MCF 10A (cell line): ENCODE measurements around the gene AGBL4. TPM values are rescaled to one million over a fixed set of nuclear protein-coding genes. Genes with fewer than 3 reads are reported as not detected.

Experiments
- BruUV-seq: library from RNA; stranded (reverse); fragments of 400-500 nt; replicated peaks from 2 replicates; lab custom pipeline; 2021; lab: Mats Ljungman, UMichigan
- CTCF ChIA-PET: fragments of 300-600 bp; sonication (Branson Sonifier 250); formaldehyde crosslinking; extraction: SDS; loops from one replicate; lab custom pipeline; 2021; ENCODE audit warnings: antibody characterized with exemption, inconsistent platforms; lab: Yijun Ruan, JAX
- POLR2A ChIA-PET: fragments of 300-600, 350-650 bp; sonication (Branson Sonifier 250); formaldehyde crosslinking; extraction: SDS; loops from one replicate; lab custom pipeline; 2020; ENCODE audit warnings: antibody characterized with exemption, inconsistent platforms; lab: Yijun Ruan, JAX
- DNase-seq: peaks from one replicate; pipeline ENCODE4 v3.0.0-alpha.2; 2018; ENCODE audit not compliant: unreplicated experiment
- H3K27ac Mint-ChIP-seq: one replicate; pipeline ENCODE4 v1.8.0; 2022; ENCODE audit warnings: mild to moderate bottlenecking, low read depth, mixed read lengths; ENCODE audit not compliant: unreplicated experiment
- H3K27me3 Mint-ChIP-seq: one replicate; pipeline ENCODE4 v1.8.0; 2022; ENCODE audit warnings: mixed read lengths; ENCODE audit not compliant: insufficient read depth, unreplicated experiment
- H3K36me3 Mint-ChIP-seq: one replicate; pipeline ENCODE4 v1.8.0; 2022; ENCODE audit warnings: mild to moderate bottlenecking, moderate library complexity, mixed read lengths; ENCODE audit not compliant: insufficient read depth, unreplicated experiment
- H3K4me1 Mint-ChIP-seq: one replicate; pipeline ENCODE4 v1.8.0; 2022; ENCODE audit warnings: mixed read lengths; ENCODE audit not compliant: insufficient read depth, unreplicated experiment
- H3K4me3 Mint-ChIP-seq: one replicate; pipeline ENCODE4 v1.8.0; 2022; ENCODE audit warnings: mild to moderate bottlenecking, moderate library complexity, mixed read lengths; ENCODE audit not compliant: unreplicated experiment
- H3K9me3 Mint-ChIP-seq: one replicate; pipeline ENCODE4 v1.8.0; 2022; ENCODE audit warnings: mixed read lengths; ENCODE audit not compliant: unreplicated experiment
- intact Hi-C: fragments of 100-400 bp; cut with micrococcal nuclease; formaldehyde crosslinking; loops from 2 replicates; pipeline ENCODE4 v1.14.1; 2022
- total RNA-seq: library from RNA; stranded (reverse); gene quantifications from 2 replicates; pipeline ENCODE4 v1.2.3, GENCODE V29; 2022
- TF ChIP-seq, protein P1 (sequence below): fragments of 200-600 bp; IDR thresholded peaks from one replicate; pipeline ENCODE4 v1.8.0; 2022; ENCODE audit warnings: antibody characterized with exemption, mild to moderate bottlenecking; ENCODE audit not compliant: unreplicated experiment

Gene AGBL4
- total RNA-seq, 1 experiment from 2014 or later = not detected

DNA sequence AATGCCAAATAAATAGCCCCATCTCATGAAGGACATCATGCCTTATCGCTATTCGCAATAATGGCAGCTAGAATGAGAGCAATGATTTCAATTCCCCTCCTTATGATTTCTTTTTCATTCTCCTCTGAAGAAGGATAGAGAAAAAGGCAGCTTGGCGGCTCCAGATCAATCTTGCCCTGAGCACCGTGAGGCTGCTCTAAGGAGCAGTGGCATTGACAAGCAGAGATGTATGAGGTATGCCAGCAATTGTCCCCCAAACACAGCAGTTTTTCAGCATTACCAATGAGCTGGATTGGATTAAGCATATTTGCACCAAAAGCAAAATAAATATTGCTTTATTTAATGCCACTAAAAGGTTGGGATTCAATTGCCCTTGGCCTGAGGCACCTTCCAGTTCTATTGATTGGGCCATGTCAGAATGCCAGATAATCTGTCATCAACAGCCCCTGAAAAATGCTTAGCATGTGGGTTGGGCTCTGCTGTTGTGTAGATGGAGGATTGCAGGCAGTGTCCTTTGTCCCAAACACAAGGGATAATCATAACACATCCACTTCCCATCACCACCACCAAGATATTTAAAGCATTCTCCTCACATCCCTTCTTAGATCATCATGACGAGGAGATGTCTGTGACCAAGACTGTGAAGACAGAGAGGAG is 1382.8 kb downstream of the AGBL4 start:
- no peak overlapping the region for H3K4me3 Mint-ChIP-seq
- peaks cover 35% of the 10 kb centered on the region for H3K27me3 Mint-ChIP-seq
- TF ChIP-seq, protein P1, sequence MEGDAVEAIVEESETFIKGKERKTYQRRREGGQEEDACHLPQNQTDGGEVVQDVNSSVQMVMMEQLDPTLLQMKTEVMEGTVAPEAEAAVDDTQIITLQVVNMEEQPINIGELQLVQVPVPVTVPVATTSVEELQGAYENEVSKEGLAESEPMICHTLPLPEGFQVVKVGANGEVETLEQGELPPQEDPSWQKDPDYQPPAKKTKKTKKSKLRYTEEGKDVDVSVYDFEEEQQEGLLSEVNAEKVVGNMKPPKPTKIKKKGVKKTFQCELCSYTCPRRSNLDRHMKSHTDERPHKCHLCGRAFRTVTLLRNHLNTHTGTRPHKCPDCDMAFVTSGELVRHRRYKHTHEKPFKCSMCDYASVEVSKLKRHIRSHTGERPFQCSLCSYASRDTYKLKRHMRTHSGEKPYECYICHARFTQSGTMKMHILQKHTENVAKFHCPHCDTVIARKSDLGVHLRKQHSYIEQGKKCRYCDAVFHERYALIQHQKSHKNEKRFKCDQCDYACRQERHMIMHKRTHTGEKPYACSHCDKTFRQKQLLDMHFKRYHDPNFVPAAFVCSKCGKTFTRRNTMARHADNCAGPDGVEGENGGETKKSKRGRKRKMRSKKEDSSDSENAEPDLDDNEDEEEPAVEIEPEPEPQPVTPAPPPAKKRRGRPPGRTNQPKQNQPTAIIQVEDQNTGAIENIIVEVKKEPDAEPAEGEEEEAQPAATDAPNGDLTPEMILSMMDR = no peak
- no peak for DNase-seq
- CTCF ChIA-PET = interaction anchor here (0.9 to 1.0 kb wide), 2 partner anchors 38 to 56 kb away, joined by 4 read pairs; no protein-coding TSS in a partner anchor
- intact Hi-C loops = no loop called here
- no TSS peak for BruUV-seq
- H3K9me3 Mint-ChIP-seq = no peaks in the 10 kb centered on the region
- H3K4me1 Mint-ChIP-seq = no peaks in the 10 kb centered on the region
- no peak overlapping the region for H3K27ac Mint-ChIP-seq
- POLR2A ChIA-PET = no interaction called here
- H3K36me3 Mint-ChIP-seq = no peaks in the 10 kb centered on the region

DNA sequence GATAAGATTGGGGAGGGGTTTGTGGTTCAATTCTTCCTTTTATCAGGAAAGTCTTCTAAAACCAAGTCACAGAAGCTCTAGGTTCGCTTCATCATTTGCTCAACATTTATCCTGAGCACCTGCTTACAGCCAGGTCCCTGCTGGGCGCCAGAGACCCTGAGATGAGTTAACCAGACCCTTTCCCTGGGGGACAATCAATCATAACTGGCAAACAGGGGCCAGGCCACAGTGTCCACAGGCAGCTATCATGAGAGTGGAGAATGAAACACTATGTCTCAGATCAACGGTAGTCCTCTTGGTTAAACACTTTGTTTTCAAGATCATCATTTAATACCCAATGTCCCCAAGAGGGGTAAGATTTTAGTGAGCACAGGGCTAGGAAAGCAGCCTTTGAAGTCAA is 1393.9 kb downstream of the AGBL4 start:
- H3K4me1 Mint-ChIP-seq = no peaks in the 10 kb centered on the region
- no peak for DNase-seq
- BruUV-seq = no TSS peak
- H3K27me3 Mint-ChIP-seq = peaks cover 61% of the 10 kb centered on the region
- ChIA-PET CTCF (no interaction called here), POLR2A (no interaction called here)
- TF ChIP-seq, protein P1 = no peak
- intact Hi-C loops = no loop called here
- no peaks in the 10 kb centered on the region for H3K9me3 Mint-ChIP-seq
- H3K36me3 Mint-ChIP-seq = no peaks in the 10 kb centered on the region
- no peak overlapping the region for H3K4me3 Mint-ChIP-seq
- no peak overlapping the region for H3K27ac Mint-ChIP-seq

DNA sequence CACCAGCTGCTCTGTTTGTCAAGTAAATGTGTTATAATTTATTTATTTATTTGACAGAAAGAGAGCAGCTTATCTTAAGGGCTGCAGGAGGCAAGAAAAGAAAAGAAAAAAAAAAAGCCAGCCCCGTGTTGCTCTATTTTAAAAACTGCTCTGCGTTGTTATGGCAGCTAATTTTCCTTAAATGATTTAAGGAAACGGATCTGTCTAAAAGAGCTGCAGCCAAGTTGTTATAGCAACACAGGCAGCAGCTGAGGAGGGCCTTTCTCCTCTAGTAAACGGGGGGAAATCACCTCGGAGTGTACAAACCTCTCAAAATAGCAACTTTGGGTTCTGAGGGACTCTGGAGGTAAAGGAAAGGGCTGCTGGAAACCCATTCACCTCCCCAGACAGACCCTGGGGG is 1396.3 kb downstream of the AGBL4 start:
- Mint-ChIP-seq H3K36me3 (no peaks in the 10 kb centered on the region), H3K27me3 (peaks cover 73% of the 10 kb centered on the region), H3K4me1 (no peaks in the 10 kb centered on the region), H3K9me3 (no peaks in the 10 kb centered on the region), H3K27ac (no peak overlapping the region), H3K4me3 (no peak overlapping the region)
- DNase-seq = no peak
- TF ChIP-seq, protein P1 = no peak
- CTCF ChIA-PET = no interaction called here
- no TSS peak for BruUV-seq
- intact Hi-C loops = no loop called here
- POLR2A ChIA-PET = no interaction called here

DNA sequence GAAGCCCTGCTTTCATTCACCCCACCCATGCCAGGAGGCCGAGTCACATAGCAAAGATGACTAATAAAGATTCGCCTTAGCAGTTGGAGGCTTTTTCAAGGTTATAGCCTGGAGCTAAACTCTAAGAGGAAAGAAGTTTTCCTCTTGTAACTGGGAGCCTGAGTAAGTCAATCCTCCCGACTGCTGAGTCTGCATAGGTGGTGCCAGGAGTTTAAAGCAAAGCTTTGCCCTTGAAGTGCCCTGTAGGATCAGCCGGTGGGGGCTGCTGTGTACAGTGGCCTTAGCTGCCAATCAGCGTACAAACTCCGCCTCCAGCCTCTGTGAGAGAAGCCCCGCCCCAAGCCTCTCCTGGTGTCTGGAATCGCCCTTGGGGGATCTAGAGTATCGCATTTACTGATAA is 1404.2 kb downstream of the AGBL4 start:
- H3K27ac Mint-ChIP-seq = no peak overlapping the region
- CTCF ChIA-PET = interaction anchor here (0.6 kb wide), 1 partner anchor 27 kb away, joined by 3 read pairs; no protein-coding TSS in a partner anchor
- no peaks in the 10 kb centered on the region for H3K36me3 Mint-ChIP-seq
- peaks cover 25% of the 10 kb centered on the region for H3K27me3 Mint-ChIP-seq
- DNase-seq = peak; percentile 64
- POLR2A ChIA-PET = interaction anchor here (0.5 kb wide), 1 partner anchor 1832 kb away, joined by 3 read pairs; no protein-coding TSS in a partner anchor
- TF ChIP-seq, protein P1 = no peak
- no peak overlapping the region for H3K4me3 Mint-ChIP-seq
- H3K9me3 Mint-ChIP-seq = no peaks in the 10 kb centered on the region
- intact Hi-C loops = no loop called here
- peaks cover 13% of the 10 kb centered on the region for H3K4me1 Mint-ChIP-seq
- no TSS peak for BruUV-seq
